ENCODE results near the gene PIGL.
A peak's percentile ranks its signal among the peaks of the same experiment; 100 is the strongest.
"Not testable (repeated sequence)": the region's sequence is repeated elsewhere in the genome, so short reads cannot be mapped to it uniquely, and the experiment has no call there.

PIGL gene

DNA sequence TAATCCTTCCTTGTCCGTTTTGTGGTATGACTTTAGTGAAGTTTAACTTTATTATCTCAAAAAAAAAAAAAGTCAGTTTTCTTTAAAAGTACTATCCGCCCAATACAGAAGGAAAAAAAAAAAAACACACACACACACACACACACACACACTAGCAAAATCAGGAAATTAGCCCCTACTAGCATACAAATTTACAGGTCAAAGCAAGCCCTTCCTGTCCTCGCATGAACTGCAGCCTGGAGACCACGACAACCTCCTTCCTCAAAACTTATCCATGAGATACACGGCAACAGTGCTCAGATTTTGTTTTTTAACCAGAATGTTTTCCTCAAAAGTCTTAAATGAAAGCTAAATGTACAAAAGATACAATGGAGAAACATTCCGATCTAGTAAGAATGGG is 17.9 kb upstream of the PIGL start:
- no peaks in the 10 kb centered on the region for H3K27me3 ChIP-seq (ENCODE audit: insufficient read depth, poor library complexity, severe bottlenecking)
- peak overlapping the region; percentile 32; the same call in 1 of the 2 replicates for H3K27ac ChIP-seq (replicated peaks)
- TF ChIP-seq, protein P1, sequence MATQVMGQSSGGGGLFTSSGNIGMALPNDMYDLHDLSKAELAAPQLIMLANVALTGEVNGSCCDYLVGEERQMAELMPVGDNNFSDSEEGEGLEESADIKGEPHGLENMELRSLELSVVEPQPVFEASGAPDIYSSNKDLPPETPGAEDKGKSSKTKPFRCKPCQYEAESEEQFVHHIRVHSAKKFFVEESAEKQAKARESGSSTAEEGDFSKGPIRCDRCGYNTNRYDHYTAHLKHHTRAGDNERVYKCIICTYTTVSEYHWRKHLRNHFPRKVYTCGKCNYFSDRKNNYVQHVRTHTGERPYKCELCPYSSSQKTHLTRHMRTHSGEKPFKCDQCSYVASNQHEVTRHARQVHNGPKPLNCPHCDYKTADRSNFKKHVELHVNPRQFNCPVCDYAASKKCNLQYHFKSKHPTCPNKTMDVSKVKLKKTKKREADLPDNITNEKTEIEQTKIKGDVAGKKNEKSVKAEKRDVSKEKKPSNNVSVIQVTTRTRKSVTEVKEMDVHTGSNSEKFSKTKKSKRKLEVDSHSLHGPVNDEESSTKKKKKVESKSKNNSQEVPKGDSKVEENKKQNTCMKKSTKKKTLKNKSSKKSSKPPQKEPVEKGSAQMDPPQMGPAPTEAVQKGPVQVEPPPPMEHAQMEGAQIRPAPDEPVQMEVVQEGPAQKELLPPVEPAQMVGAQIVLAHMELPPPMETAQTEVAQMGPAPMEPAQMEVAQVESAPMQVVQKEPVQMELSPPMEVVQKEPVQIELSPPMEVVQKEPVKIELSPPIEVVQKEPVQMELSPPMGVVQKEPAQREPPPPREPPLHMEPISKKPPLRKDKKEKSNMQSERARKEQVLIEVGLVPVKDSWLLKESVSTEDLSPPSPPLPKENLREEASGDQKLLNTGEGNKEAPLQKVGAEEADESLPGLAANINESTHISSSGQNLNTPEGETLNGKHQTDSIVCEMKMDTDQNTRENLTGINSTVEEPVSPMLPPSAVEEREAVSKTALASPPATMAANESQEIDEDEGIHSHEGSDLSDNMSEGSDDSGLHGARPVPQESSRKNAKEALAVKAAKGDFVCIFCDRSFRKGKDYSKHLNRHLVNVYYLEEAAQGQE (IDR thresholded peaks at IDR 0.05; ENCODE audit: insufficient replicate concordance, low read depth): no peak
- TF ChIP-seq GABPA (IDR thresholded peaks at IDR 0.05; ENCODE audit: low read depth) (no peak), POLR2AphosphoS5 (IDR thresholded peaks at IDR 0.05; ENCODE audit: low read depth) (no peak), SPI1 (IDR thresholded peaks at IDR 0.05; ENCODE audit: borderline replicate concordance, low read depth) (no peak)
- TF ChIP-seq, protein P2, sequence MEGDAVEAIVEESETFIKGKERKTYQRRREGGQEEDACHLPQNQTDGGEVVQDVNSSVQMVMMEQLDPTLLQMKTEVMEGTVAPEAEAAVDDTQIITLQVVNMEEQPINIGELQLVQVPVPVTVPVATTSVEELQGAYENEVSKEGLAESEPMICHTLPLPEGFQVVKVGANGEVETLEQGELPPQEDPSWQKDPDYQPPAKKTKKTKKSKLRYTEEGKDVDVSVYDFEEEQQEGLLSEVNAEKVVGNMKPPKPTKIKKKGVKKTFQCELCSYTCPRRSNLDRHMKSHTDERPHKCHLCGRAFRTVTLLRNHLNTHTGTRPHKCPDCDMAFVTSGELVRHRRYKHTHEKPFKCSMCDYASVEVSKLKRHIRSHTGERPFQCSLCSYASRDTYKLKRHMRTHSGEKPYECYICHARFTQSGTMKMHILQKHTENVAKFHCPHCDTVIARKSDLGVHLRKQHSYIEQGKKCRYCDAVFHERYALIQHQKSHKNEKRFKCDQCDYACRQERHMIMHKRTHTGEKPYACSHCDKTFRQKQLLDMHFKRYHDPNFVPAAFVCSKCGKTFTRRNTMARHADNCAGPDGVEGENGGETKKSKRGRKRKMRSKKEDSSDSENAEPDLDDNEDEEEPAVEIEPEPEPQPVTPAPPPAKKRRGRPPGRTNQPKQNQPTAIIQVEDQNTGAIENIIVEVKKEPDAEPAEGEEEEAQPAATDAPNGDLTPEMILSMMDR (IDR thresholded peaks at IDR 0.05; ENCODE audit: insufficient read depth, low read length): no peak
- DNase-seq (ENCODE audit: low read depth in 1 of 2, low spot score in 1 of 2): peak in 1 of 2 experiments; percentile 42
- H3K4me3 ChIP-seq (replicated peaks; ENCODE audit: insufficient read depth, low read length): no peak overlapping the region

DNA sequence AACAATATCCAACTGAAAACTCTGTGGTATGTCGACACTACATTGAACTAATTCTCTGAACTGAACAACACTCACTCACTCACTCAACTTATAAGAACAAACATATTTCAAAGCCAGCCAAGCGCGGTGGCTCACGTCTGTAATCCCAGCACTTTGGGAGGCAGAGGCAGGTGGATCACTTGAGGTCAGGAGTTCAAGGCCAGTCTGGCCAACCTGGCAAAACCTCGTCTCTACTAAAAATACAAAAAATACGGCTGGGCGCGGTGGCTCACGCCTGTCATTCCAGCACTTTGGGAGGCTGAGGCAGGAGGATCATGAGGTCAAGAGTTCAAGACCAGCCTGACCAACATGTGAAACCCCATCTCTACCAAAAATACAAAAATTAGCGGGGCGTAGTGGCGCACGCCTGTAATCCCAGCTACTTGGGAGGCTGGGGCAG is 15.3 kb upstream of the PIGL start:
- H3K27me3 ChIP-seq (ENCODE audit: insufficient read depth, poor library complexity, severe bottlenecking); H3K4me3 ChIP-seq (replicated peaks; ENCODE audit: insufficient read depth, low read length); H3K27ac ChIP-seq (replicated peaks); DNase-seq (ENCODE audit: low read depth in 1 of 2, low spot score in 1 of 2): not testable (repeated sequence)

DNA sequence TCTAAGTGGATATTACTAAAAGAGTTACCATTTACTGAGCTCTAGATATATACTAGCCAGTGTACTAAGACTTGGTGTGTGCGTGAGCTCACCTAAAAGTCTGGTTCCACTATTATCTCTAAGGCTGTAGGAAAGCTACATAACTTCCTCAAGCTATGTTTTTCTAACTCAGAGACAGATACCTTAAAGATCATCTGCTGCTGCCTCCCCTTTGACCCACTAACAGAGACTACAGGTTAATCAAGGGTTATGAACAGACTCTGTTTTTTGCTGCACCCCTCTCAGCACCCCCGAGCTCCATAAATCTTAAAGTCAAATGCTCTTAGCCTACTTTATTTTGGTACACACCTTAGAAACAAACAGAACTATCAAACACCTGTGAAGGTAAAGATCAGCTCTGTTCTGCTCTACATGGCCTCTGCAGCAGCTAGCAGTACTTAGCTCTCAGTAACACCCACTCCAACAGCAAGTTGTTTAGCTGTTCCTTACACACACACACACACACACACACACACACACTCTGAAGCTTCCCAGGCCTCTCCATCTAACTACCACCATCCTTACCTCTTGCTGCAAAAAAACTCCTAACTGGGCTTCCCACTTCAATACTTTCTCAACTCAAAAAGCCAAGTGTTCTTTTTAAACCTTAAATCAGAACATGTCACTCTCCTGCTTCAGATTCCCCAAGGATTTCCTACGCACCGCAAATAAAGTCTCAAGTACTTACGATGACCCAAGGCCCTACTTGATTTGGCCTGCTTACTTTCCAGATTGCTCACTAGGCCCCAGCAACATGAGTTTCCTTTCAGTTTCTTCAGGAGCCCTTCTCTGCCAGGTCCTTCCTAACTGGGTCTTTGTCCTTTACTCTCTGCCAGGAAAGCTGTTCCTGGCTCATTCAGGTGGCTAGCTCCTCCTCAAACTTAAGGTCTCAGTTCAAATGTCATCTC is 14.2 kb upstream of the PIGL start:
- not testable (repeated sequence) for DNase-seq (ENCODE audit: low read depth in 1 of 2, low spot score in 1 of 2); H3K4me3 ChIP-seq (replicated peaks; ENCODE audit: insufficient read depth, low read length); H3K27ac ChIP-seq (replicated peaks); H3K27me3 ChIP-seq (ENCODE audit: insufficient read depth, poor library complexity, severe bottlenecking)

DNA sequence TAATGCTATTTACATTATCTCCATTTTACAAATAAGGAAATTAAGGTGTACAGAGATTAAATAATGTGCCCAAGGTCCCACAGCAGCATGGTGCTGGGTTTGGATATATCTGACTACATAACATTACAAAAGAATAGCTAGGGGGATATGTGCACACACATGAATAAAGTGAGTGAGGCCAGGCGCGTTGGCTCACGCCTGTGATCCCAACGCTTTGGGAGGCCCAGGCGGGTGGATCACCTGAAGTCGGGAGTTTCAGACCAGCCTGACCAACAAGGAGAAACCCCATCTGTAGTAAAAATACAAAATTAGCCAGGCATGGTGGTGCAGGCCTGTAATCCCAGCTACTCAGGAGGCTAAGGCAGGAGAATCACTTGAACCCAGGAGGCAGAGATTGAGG is 12.2 kb upstream of the PIGL start:
- not testable (repeated sequence) for H3K4me3 ChIP-seq (replicated peaks; ENCODE audit: insufficient read depth, low read length); H3K27ac ChIP-seq (replicated peaks); H3K27me3 ChIP-seq (ENCODE audit: insufficient read depth, poor library complexity, severe bottlenecking); DNase-seq (ENCODE audit: low read depth in 1 of 2, low spot score in 1 of 2)

DNA sequence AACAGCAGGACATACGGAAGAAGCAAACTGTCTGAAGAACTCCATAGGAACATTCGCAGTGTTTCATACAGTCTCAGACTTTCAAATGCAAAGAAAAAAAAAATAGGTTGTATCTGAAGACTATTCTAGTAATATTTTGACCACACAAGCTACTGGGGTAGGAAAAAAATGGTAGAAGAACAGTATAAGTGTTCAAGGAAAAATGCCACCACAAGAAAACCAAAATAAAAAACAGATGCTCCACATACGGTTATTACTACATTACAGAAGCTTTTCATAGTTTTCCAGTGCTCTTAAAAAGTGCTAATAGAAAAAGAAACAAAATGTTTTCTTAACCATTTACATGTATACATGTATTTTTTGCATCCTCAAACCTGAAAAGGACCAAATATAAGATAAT is 5.4 kb upstream of the PIGL start:
- no peak for DNase-seq (ENCODE audit: low read depth in 1 of 2, low spot score in 1 of 2)
- no peaks in the 10 kb centered on the region for H3K27me3 ChIP-seq (ENCODE audit: insufficient read depth, poor library complexity, severe bottlenecking)
- no peak overlapping the region for H3K27ac ChIP-seq (replicated peaks)
- no peak overlapping the region for H3K4me3 ChIP-seq (replicated peaks; ENCODE audit: insufficient read depth, low read length)
- no peak for TF ChIP-seq POLR2AphosphoS5 (IDR thresholded peaks at IDR 0.05; ENCODE audit: low read depth)
- TF ChIP-seq, protein P1 (IDR thresholded peaks at IDR 0.05; ENCODE audit: insufficient replicate concordance, low read depth): no peak
- TF ChIP-seq GABPA (IDR thresholded peaks at IDR 0.05; ENCODE audit: low read depth): no peak
- no peak for TF ChIP-seq SPI1 (IDR thresholded peaks at IDR 0.05; ENCODE audit: borderline replicate concordance, low read depth)
- TF ChIP-seq, protein P2 (IDR thresholded peaks at IDR 0.05; ENCODE audit: insufficient read depth, low read length): no peak

Measured in HL-60 (cell line).